PC-9 (cell line): ENCODE data around the gene ERC1. TPM values are rescaled to one million over a fixed set of nuclear protein-coding genes. Genes with fewer than 3 reads are reported as not detected.
A peak's percentile ranks its signal among the peaks of the same experiment; 100 is the strongest.

ENCODE experiments used
- BruUV-seq: library from RNA; stranded (reverse); fragments of 400-500 nt; replicated peaks from 2 replicates; lab custom pipeline; 2021; lab: Mats Ljungman, UMichigan
- CTCF ChIA-PET: fragments of 300-600 bp; sonication (Branson Sonifier 250); formaldehyde crosslinking; loops from one replicate; lab custom pipeline; 2022; ENCODE audit warnings: antibody characterized with exemption; lab: Charles Lee
- POLR2A ChIA-PET: fragments of 300-600 bp; sonication (Branson Sonifier 250); formaldehyde crosslinking; loops from one replicate; lab custom pipeline; 2022; ENCODE audit warnings: antibody characterized with exemption; ENCODE audit not compliant: unreplicated experiment; lab: Charles Lee
- DNase-seq, 2 experiments: peaks; one replicate each; pipeline versions ENCODE4 v3.0.0 to v3.0.0-alpha.2; 2015 to 2022; ENCODE audit warnings: mixed read lengths in 1 of 2
- H2AFZ ChIP-seq: fragments of 200-600 bp; sonication (generic); 2 replicates; pipeline ENCODE4 v1.8.1; 2017; ENCODE audit warnings: antibody characterized with exemption
- H3F3A ChIP-seq: fragments of 200-600 bp; sonication (generic); 2 replicates; pipeline ENCODE4 v1.8.1; 2017; ENCODE audit warnings: antibody characterized with exemption, mild to moderate bottlenecking, low read depth; ENCODE audit not compliant: insufficient read depth
- H3K27ac ChIP-seq: fragments of 200-600 bp; sonication (generic); 2 replicates; pipeline ENCODE4 v1.6.1; 2016; ENCODE audit warnings: mixed run types
- H3K27me3 ChIP-seq: fragments of 200-600 bp; sonication (generic); 2 replicates; pipeline ENCODE4 v1.6.1; 2016; ENCODE audit warnings: low read depth, mixed run types; ENCODE audit not compliant: insufficient read depth
- H3K36me3 ChIP-seq: fragments of 200-600 bp; sonication (generic); 2 replicates; pipeline ENCODE4 v1.6.1; 2016; ENCODE audit warnings: low read depth, mixed run types
- H3K4me1 ChIP-seq: fragments of 200-600 bp; sonication (generic); replicated peaks from 2 replicates; pipeline ENCODE4 v1.6.1; 2016; ENCODE audit warnings: mixed run types; ENCODE audit not compliant: insufficient read depth
- H3K4me2 ChIP-seq: fragments of 200-600 bp; sonication (generic); 2 replicates; pipeline ENCODE4 v1.6.1; 2017; ENCODE audit warnings: mixed run types
- H3K4me3 ChIP-seq: fragments of 200-600 bp; sonication (generic); 2 replicates; pipeline ENCODE4 v1.6.1; 2016; ENCODE audit warnings: mixed run types
- H3K79me2 ChIP-seq: fragments of 200-600 bp; sonication (generic); 2 replicates; pipeline ENCODE4 v1.6.1; 2017; ENCODE audit warnings: low read depth, mixed run types
- H3K9me2 ChIP-seq: fragments of 200-600 bp; sonication (generic); 2 replicates; pipeline ENCODE4 v1.8.1; 2017; ENCODE audit warnings: mild to moderate bottlenecking; ENCODE audit not compliant: insufficient read depth
- H3K9me3 ChIP-seq: fragments of 200-600 bp; sonication (generic); 2 replicates; pipeline ENCODE4 v1.8.1; 2016; ENCODE audit warnings: low read depth; ENCODE audit not compliant: insufficient read depth
- H4K20me1 ChIP-seq: fragments of 200-600 bp; sonication (generic); 2 replicates; pipeline ENCODE4 v1.8.1; 2017; ENCODE audit not compliant: insufficient read depth
- EZH2 ChIP-seq: fragments of 200-600 bp; sonication (generic); IDR thresholded peaks from 2 replicates; pipeline ENCODE4 v1.8.0; 2017; ENCODE audit warnings: antibody characterized with exemption, low read depth
- intact Hi-C: fragments of 100-400 bp; cut with micrococcal nuclease; formaldehyde crosslinking; loops from one replicate; pipeline ENCODE4 v1.10.0; 2022; ENCODE audit not compliant: unreplicated experiment
- total RNA-seq: library from RNA; stranded (reverse); gene quantifications from 2 replicates; pipeline ENCODE4 v1.2.3, GENCODE V29; 2021
- TF ChIP-seq, protein P1 (sequence below): fragments of 200-600 bp; sonication (generic); conservative IDR thresholded peaks from 2 replicates; pipeline ENCODE4 v1.6.1; 2017; ENCODE audit warnings: mixed run types, antibody characterized with exemption, mild to moderate bottlenecking, moderate library complexity

Gene ERC1
- total RNA-seq, 1 experiment from 2014 or later, result 52.0 TPM

GRCh38 chr12:1107669-1108068 lies 116.6 kb downstream of the ERC1 start:
- H3K9me2 ChIP-seq, result no peaks in the 10 kb centered on the region
- H3K27ac ChIP-seq, result no peak overlapping the region
- H3K36me3 ChIP-seq, result no peaks in the 10 kb centered on the region
- no peak overlapping the region for H2AFZ ChIP-seq
- no peak for DNase-seq
- ChIA-PET CTCF (no interaction called here), POLR2A (no interaction called here)
- H3K4me3 ChIP-seq, result no peak overlapping the region
- no peak for TF ChIP-seq EZH2
- TF ChIP-seq, protein P1, sequence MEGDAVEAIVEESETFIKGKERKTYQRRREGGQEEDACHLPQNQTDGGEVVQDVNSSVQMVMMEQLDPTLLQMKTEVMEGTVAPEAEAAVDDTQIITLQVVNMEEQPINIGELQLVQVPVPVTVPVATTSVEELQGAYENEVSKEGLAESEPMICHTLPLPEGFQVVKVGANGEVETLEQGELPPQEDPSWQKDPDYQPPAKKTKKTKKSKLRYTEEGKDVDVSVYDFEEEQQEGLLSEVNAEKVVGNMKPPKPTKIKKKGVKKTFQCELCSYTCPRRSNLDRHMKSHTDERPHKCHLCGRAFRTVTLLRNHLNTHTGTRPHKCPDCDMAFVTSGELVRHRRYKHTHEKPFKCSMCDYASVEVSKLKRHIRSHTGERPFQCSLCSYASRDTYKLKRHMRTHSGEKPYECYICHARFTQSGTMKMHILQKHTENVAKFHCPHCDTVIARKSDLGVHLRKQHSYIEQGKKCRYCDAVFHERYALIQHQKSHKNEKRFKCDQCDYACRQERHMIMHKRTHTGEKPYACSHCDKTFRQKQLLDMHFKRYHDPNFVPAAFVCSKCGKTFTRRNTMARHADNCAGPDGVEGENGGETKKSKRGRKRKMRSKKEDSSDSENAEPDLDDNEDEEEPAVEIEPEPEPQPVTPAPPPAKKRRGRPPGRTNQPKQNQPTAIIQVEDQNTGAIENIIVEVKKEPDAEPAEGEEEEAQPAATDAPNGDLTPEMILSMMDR, result no peak
- intact Hi-C loops, result no loop called here
- BruUV-seq, result no TSS peak
- H4K20me1 ChIP-seq, result no peaks in the 10 kb centered on the region
- H3F3A ChIP-seq, result no peaks in the 10 kb centered on the region
- H3K79me2 ChIP-seq, result no peaks in the 10 kb centered on the region
- H3K9me3 ChIP-seq, result no peaks in the 10 kb centered on the region
- no peak overlapping the region for H3K4me2 ChIP-seq
- H3K27me3 ChIP-seq, result no peaks in the 10 kb centered on the region
- 0 out of 2 replicates have a peak, but pooled peaks cover 4% of the 10 kb centered on the region for H3K4me1 ChIP-seq

- no peaks in the 10 kb centered on the region for H3K9me2 ChIP-seq
- H3F3A ChIP-seq, result no peaks in the 10 kb centered on the region; the same call in 1 of the 2 replicates
- no peak overlapping the region for H3K4me3 ChIP-seq
- no peak overlapping the region for H3K27ac ChIP-seq
- no peaks in the 10 kb centered on the region for H3K36me3 ChIP-seq
- H4K20me1 ChIP-seq, result no peaks in the 10 kb centered on the region
- H3K9me3 ChIP-seq, result no peaks in the 10 kb centered on the region
- TF ChIP-seq EZH2, result no peak
- TF ChIP-seq, protein P1, result no peak
- ChIA-PET CTCF (no interaction called here), POLR2A (interaction anchor here (0.6 kb wide), 1 partner anchor 498 kb away, joined by 5 read pairs; no protein-coding TSS in a partner anchor)
- H3K79me2 ChIP-seq, result no peaks in the 10 kb centered on the region
- no peaks in the 10 kb centered on the region for H3K27me3 ChIP-seq
- no peak overlapping the region for H3K4me2 ChIP-seq
- BruUV-seq, result no TSS peak
- H3K4me1 ChIP-seq, result 0 out of 2 replicates have a peak, but pooled peaks cover 8% of the 10 kb centered on the region
- no peak overlapping the region for H2AFZ ChIP-seq
- intact Hi-C loops, result no loop called here
- no peak for DNase-seq
These were observed 117.3 kb downstream of the ERC1 start for GRCh38 chr12:1108276-1108675.

DNA sequence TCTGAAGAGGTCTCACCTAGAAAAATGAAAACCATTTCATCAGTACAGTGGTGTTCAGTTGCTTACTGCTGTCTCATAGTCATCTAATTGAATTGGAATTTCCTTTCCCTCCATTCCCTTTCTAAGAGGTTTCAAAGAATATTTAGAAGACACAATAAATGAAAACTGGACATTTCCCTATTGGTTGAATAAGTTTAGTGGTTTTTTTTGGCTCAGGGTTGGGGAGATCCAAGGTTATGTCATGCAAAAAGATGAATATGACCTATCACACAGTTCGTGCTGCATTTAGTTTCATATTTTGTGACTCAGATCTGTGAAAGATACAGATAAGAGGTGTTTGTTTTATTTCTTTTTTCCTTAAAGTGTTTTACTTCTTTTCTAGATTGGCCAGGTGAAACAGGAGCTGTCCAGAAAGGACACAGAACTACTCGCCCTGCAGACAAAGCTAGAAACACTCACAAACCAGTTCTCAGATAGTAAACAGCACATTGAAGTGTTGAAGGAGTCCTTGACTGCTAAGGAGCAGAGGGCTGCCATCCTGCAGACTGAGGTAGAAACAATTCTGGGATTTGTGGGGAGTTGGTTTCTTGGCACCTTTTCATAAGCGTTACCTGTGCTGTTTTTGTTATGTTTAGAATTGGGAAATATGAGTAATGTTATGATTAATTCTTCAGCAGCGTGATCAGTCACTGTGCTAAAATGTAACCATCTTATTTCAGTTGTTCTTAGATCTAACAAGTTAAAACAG lies 124.6 kb downstream of the ERC1 start:
- Histone ChIP-seq H3F3A (peaks cover 33% of the 10 kb centered on the region), H3K27ac (peak overlapping the region; percentile 88), H3K4me2 (peak overlapping the region; percentile 60), H3K36me3 (no peaks in the 10 kb centered on the region), H3K27me3 (no peaks in the 10 kb centered on the region), H3K9me3 (no peaks in the 10 kb centered on the region), H4K20me1 (no peaks in the 10 kb centered on the region), H3K79me2 (no peaks in the 10 kb centered on the region), H3K9me2 (no peaks in the 10 kb centered on the region), H3K4me3 (peak overlapping the region; percentile 21; the same call in 1 of the 2 replicates), H3K4me1 (peaks cover 50% of the 10 kb centered on the region), H2AFZ (no peak overlapping the region)
- no peak for TF ChIP-seq EZH2
- TF ChIP-seq, protein P1, result no peak
- ChIA-PET POLR2A (interaction anchor here (0.6 to 0.7 kb wide), 3 partner anchors 72 to 476 kb away, joined by 3 to 8 read pairs (median 4); no protein-coding TSS in a partner anchor), CTCF (interaction anchor here (0.6 to 0.7 kb wide), 2 partner anchors 15 to 435 kb away, joined by 4 to 5 read pairs; no protein-coding TSS in a partner anchor)
- no TSS peak for BruUV-seq
- intact Hi-C loops, result loop anchor here (2.0 to 10.0 kb wide), 4 partner anchors 301 to 671 kb away; no protein-coding TSS in a partner anchor
- peak; percentile 60 to 87 for DNase-seq
